OCI-LY7 (cell line): ENCODE results near the gene NBEAL2.

ENCODE experiments used
- EZH2phosphoT487 ChIP-seq: fragments of 200-600 bp; sonication (generic); IDR thresholded peaks from 2 replicates; pipeline ENCODE4 v1.6.1; 2018; ENCODE audit warnings: low read depth, borderline replicate concordance, mild to moderate bottlenecking, mixed run types, antibody characterized with exemption, low read length, moderate library complexity, mixed read lengths
- TF ChIP-seq, protein P1 (sequence below): fragments of 200-600 bp; sonication (generic); conservative IDR thresholded peaks from 2 replicates; pipeline ENCODE4 v1.5.1; 2014; ENCODE audit warnings: mild to moderate bottlenecking, antibody characterized with exemption, low read length, moderate library complexity, mixed read lengths

DNA sequence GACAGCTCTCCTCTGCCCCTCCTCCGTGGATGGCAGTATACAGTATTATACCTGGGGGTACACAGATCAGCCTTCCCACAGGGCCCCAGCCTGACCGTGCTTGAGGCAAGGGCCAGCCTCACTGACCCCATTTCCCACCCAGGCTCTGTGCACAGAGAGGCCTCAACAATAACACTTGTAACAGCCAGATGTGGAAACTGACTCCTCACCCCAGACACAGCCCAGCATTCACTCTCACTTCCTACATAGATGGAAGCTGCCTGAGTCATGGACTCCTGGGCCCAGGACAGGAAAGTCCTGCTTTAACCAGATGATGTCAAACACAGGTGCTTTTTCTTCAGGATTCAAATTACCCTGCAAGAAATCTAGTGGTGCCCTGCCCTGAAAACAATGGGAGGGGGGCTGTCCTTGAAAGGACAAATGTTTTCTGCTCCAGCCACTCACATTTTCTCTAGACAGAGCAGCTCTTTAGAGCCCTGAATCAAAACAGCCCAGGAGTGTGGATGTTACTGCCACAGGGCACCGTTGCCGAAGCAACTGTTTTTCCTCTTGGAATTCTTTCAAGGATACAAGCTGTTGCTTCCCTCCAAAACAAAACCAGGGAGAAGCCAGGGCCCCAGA lies 19.3 kb upstream of the NBEAL2 start:
- TF ChIP-seq, protein P1, sequence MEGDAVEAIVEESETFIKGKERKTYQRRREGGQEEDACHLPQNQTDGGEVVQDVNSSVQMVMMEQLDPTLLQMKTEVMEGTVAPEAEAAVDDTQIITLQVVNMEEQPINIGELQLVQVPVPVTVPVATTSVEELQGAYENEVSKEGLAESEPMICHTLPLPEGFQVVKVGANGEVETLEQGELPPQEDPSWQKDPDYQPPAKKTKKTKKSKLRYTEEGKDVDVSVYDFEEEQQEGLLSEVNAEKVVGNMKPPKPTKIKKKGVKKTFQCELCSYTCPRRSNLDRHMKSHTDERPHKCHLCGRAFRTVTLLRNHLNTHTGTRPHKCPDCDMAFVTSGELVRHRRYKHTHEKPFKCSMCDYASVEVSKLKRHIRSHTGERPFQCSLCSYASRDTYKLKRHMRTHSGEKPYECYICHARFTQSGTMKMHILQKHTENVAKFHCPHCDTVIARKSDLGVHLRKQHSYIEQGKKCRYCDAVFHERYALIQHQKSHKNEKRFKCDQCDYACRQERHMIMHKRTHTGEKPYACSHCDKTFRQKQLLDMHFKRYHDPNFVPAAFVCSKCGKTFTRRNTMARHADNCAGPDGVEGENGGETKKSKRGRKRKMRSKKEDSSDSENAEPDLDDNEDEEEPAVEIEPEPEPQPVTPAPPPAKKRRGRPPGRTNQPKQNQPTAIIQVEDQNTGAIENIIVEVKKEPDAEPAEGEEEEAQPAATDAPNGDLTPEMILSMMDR = no peak
- no peak for TF ChIP-seq EZH2phosphoT487
